Measurements from ENCODE around the gene ELMOD3.
"Not testable (repeated sequence)": the region's sequence is repeated elsewhere in the genome, so short reads cannot be mapped to it uniquely, and the experiment has no call there.

ELMOD3 gene

GRCh38 chr2:85377083-85377482 lies 22.5 kb downstream of the ELMOD3 start:
- no peak for DNase-seq

- no peak for DNase-seq
These were observed 23.7 kb downstream of the ELMOD3 start for GRCh38 chr2:85378257-85378656.

- DNase-seq = no peak
These were observed 25.5 kb downstream of the ELMOD3 start for GRCh38 chr2:85380048-85380447.

- not testable (repeated sequence) for DNase-seq
These were observed 28.6 kb downstream of the ELMOD3 start for GRCh38 chr2:85383151-85383550.

- no peak for DNase-seq
These were observed 29.3 kb downstream of the ELMOD3 start for GRCh38 chr2:85383850-85384249.

GRCh38 chr2:85385746-85386145 lies 31.2 kb downstream of the ELMOD3 start:
- DNase-seq = no peak

GRCh38 chr2:85387754-85388153 lies 33.2 kb downstream of the ELMOD3 start:
- no peak for DNase-seq

- DNase-seq = no peak
These were observed 34.4 kb downstream of the ELMOD3 start for GRCh38 chr2:85388878-85389538.

GRCh38 chr2:85390941-85391669 lies 36.5 kb downstream of the ELMOD3 start:
- DNase-seq = peak; percentile 53

- DNase-seq = no peak
These were observed 39.3 kb downstream of the ELMOD3 start for GRCh38 chr2:85393836-85394235.

- DNase-seq = no peak
These were observed 39.7 kb downstream of the ELMOD3 start for GRCh38 chr2:85394261-85394681.

GRCh38 chr2:85394976-85395375 lies 40.4 kb downstream of the ELMOD3 start:
- no peak for DNase-seq

- no peak for DNase-seq
These were observed 41.4 kb downstream of the ELMOD3 start for GRCh38 chr2:85395912-85396475.

- no peak for DNase-seq
These were observed 42.2 kb downstream of the ELMOD3 start for GRCh38 chr2:85396531-85397470.

- no peak for DNase-seq
These were observed 43.4 kb downstream of the ELMOD3 start for GRCh38 chr2:85397925-85398331.

- no peak for DNase-seq
These were observed 44.0 kb downstream of the ELMOD3 start for GRCh38 chr2:85398426-85399182.

- no peak for DNase-seq
These were observed 44.5 kb downstream of the ELMOD3 start for GRCh38 chr2:85399183-85399455.

GRCh38 chr2:85400023-85400422 lies 45.5 kb downstream of the ELMOD3 start:
- DNase-seq = no peak

GRCh38 chr2:85400541-85401463 lies 46.2 kb downstream of the ELMOD3 start:
- DNase-seq = no peak

GRCh38 chr2:85401464-85401805 lies 46.9 kb downstream of the ELMOD3 start:
- no peak for DNase-seq

GRCh38 chr2:85401844-85402243 lies 47.3 kb downstream of the ELMOD3 start:
- no peak for DNase-seq
